Tibial nerve (tissue), 4 donors: ENCODE results near the gene LDAH. TPM values are rescaled to one million over a fixed set of nuclear protein-coding genes. Genes with fewer than 3 reads are reported as not detected.

Source experiments
- DNase-seq, 2 donors: peaks; one replicate each; pipeline ENCODE4 v3.0.0-alpha.2; 2019; ENCODE audit warnings: low spot score in 2 of 2
- H3K27ac ChIP-seq, 4 donors: fragments of 200-600 bp; sonication (generic) in 3 of 4; one replicate each; pipeline ENCODE4 v1.5.1; 2017 to 2019; ENCODE audit warnings: mild to moderate bottlenecking in 1 of 4
- H3K27me3 ChIP-seq, 2 donors: fragments of 200-600 bp; sonication (generic) in 1 of 2; one replicate each; pipeline versions ENCODE4 v1.5.1 to v1.6.0; 2017 to 2019
- H3K36me3 ChIP-seq, 3 donors: fragments of 200-600 bp; sonication (generic); one replicate each; pipeline ENCODE4 v1.5.1; 2018 to 2019
- H3K4me1 ChIP-seq, 4 donors: fragments of 200-600 bp; sonication (generic) in 3 of 4; one replicate each; pipeline ENCODE4 v1.5.1; 2017 to 2019
- H3K4me3 ChIP-seq, 4 donors: fragments of 200-600 bp; sonication (generic) in 3 of 4; one replicate each; pipeline ENCODE4 v1.5.1; 2017 to 2019; ENCODE audit warnings: mild to moderate bottlenecking in 1 of 4, moderate library complexity in 1 of 4
- H3K9me3 ChIP-seq, 4 donors: fragments of 200-600 bp; sonication (generic) in 3 of 4; one replicate each; pipeline ENCODE4 v1.5.1; 2017 to 2019
- CTCF ChIP-seq, 5 experiments: fragments of 200-600 bp in 3 of 5; fragments of 450-650 bp in 2 of 5; sonication (generic) in 3 of 5; IDR thresholded peaks; one replicate each; pipeline ENCODE4 v1.5.1; 2016 to 2019; ENCODE audit warnings: antibody characterized with exemption in 5 of 5, mild to moderate bottlenecking in 3 of 5, moderate library complexity in 2 of 5
- EP300 ChIP-seq, 2 donors: sonication (generic); formaldehyde crosslinking; IDR thresholded peaks; one replicate each; pipeline ENCODE4 v1.6.1; 2017; ENCODE audit warnings: antibody characterized with exemption in 2 of 2, mild to moderate bottlenecking in 1 of 2
- POLR2A ChIP-seq, 2 donors: fragments of 450-650 bp; IDR thresholded peaks; one replicate each; pipeline ENCODE4 v1.6.1; 2017; ENCODE audit warnings: antibody characterized with exemption in 2 of 2, mild to moderate bottlenecking in 2 of 2, moderate library complexity in 2 of 2
- WGBS, 2 donors: methylation state at CpG; one replicate each; pipeline ENCODE4 v1.1.5; 2018; 5-methylcytosine and 5-hydroxymethylcytosine counted together
- total RNA-seq, 4 donors: library from RNA; depleted of rRNA; stranded (reverse); fragments of >200 nt; gene quantifications; one replicate each; pipeline ENCODE4 v1.1.0, GENCODE V29; 2016

The LDAH gene
- total RNA-seq, 4 donors from 2014 or later: 13.4 to 27.1 (median 15.7) TPM

DNA sequence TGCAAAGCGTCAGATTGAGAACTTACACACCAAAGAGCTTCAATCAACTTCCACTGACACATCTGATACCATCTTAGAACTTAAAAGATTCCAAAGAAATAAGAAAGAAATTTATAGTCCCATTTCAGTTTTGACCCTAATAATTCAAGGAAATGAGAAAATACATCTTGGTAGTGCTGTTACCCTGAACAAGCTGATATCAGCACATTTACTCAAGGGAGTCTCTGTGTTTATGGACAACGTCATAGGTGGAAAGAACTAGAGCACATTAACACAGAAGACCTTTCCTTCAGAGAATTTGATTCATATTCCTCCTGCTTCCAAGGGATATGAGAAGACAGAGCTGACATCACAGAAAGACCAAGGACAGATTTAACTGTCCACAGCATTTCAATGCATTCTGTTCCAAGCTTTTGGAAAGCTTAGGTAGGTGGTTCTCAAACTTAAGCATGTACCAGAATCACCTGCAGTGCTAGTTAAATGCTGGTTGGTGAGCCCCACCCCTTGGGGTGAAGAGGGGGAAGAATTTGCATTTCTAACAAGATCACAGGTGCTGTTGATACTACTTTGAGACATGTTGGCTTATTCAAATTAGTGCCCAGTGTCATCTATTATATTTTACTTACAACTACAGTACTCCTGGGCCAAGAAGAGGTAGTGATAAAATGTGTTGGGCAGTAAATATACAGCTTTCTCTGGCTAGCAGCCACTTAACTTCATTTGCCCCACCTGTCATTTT lies 59.8 kb downstream of the LDAH start:
- no peak for TF ChIP-seq POLR2A (IDR thresholded peaks at IDR 0.05)
- TF ChIP-seq CTCF (IDR thresholded peaks at IDR 0.05): no peak
- no peak for TF ChIP-seq EP300 (IDR thresholded peaks at IDR 0.05)
- Histone ChIP-seq H3K4me1 (peaks cover 0 to 5% (median 0%) of the 10 kb centered on the region in 4 donors), H3K27me3 (no peaks in the 10 kb centered on the region), H3K4me3 (no peak overlapping the region), H3K27ac (no peak overlapping the region), H3K36me3 (peaks cover 0 to 34% (median 0%) of the 10 kb centered on the region in 3 donors), H3K9me3 (peaks cover 0 to 5% (median 0%) of the 10 kb centered on the region in 4 donors)
- 82 to 84% methylated on average over 2 of the region's 2 CpGs for WGBS, 2 donors
- DNase-seq: no peak

GRCh38 chr2:20759487-20759886 lies 63.4 kb downstream of the LDAH start:
- Histone ChIP-seq H3K36me3 (peaks cover 0 to 18% (median 0%) of the 10 kb centered on the region in 3 donors), H3K27me3 (no peaks in the 10 kb centered on the region), H3K9me3 (peaks cover 0 to 4% (median 1%) of the 10 kb centered on the region in 4 donors), H3K4me1 (peaks cover 0 to 4% (median 0%) of the 10 kb centered on the region in 4 donors), H3K27ac (no peak overlapping the region), H3K4me3 (no peak overlapping the region)
- no peak for DNase-seq
- TF ChIP-seq EP300 (IDR thresholded peaks at IDR 0.05): no peak
- TF ChIP-seq CTCF (IDR thresholded peaks at IDR 0.05): no peak
- TF ChIP-seq POLR2A (IDR thresholded peaks at IDR 0.05): no peak
- WGBS, 2 donors: 93 to 97% methylated on average over 2 of the region's 2 CpGs

- no peak overlapping the region for H3K4me3 ChIP-seq
- H3K4me1 ChIP-seq: no peaks in the 10 kb centered on the region
- H3K27ac ChIP-seq: no peak overlapping the region
- no peak for TF ChIP-seq EP300 (IDR thresholded peaks at IDR 0.05)
- TF ChIP-seq POLR2A (IDR thresholded peaks at IDR 0.05): no peak
- TF ChIP-seq CTCF (IDR thresholded peaks at IDR 0.05): no peak
- no peaks in the 10 kb centered on the region for H3K27me3 ChIP-seq
- 85 to 96% methylated on average over 1 of the region's 1 CpG for WGBS, 2 donors
- DNase-seq: no peak
- H3K36me3 ChIP-seq: peaks cover 0 to 18% (median 0%) of the 10 kb centered on the region in 3 donors
- H3K9me3 ChIP-seq: peaks cover 0 to 4% (median 1%) of the 10 kb centered on the region in 4 donors
Observed at GRCh38 chr2:20758997-20759396, 63.9 kb downstream of the LDAH start.

GRCh38 chr2:20757405-20758090 lies 65.4 kb downstream of the LDAH start:
- no peak for DNase-seq
- no peaks in the 10 kb centered on the region for H3K27me3 ChIP-seq
- H3K27ac ChIP-seq: no peak overlapping the region
- TF ChIP-seq EP300 (IDR thresholded peaks at IDR 0.05) (no peak), CTCF (IDR thresholded peaks at IDR 0.05) (no peak), POLR2A (IDR thresholded peaks at IDR 0.05) (no peak)
- H3K36me3 ChIP-seq: peaks cover 0 to 23% (median 0%) of the 10 kb centered on the region in 3 donors
- H3K4me1 ChIP-seq: no peaks in the 10 kb centered on the region
- H3K9me3 ChIP-seq: peaks cover 0 to 6% (median 2%) of the 10 kb centered on the region in 4 donors
- WGBS, 2 donors: 89 to 94% methylated on average over 1 of the region's 1 CpG
- no peak overlapping the region for H3K4me3 ChIP-seq
